ENCODE measurements around the gene KRTAP20-1.

KRTAP20-1 gene
- total RNA-seq, result 0 to 0.11 (median 0) reads per million in 17 experiments

- DNase-seq, result no peak
Measured at GRCh38 chr21:30616125-30616524, at the start of gene KRTAP20-1. KRTAP20-1 (plus strand) TSS chr21:30616425; CDS start chr21:30616455, 30 bp downstream.

- no peak for DNase-seq
Measured at GRCh38 chr21:30567617-30568016, 48.6 kb upstream of the KRTAP20-1 start.

- no peak for DNase-seq
Measured at GRCh38 chr21:30577766-30578165, 38.5 kb upstream of the KRTAP20-1 start.

GRCh38 chr21:30579346-30579745 is 36.9 kb upstream of the KRTAP20-1 start:
- no peak for DNase-seq

- DNase-seq, result no peak
Measured at GRCh38 chr21:30580132-30580531, 36.1 kb upstream of the KRTAP20-1 start.

GRCh38 chr21:30582870-30583269 is 33.4 kb upstream of the KRTAP20-1 start:
- DNase-seq, result no peak

- no peak for DNase-seq
Measured at GRCh38 chr21:30590297-30590696, 25.9 kb upstream of the KRTAP20-1 start, which contains the start of gene KRTAP22-2. KRTAP22-2 (minus strand) TSS chr21:30590397.

- DNase-seq, result no peak
Measured at GRCh38 chr21:30592140-30592539, 24.1 kb upstream of the KRTAP20-1 start, which contains the start of gene KRTAP6-3. KRTAP6-3 (plus strand) TSS chr21:30592440; CDS start chr21:30592446, 6 bp downstream.

GRCh38 chr21:30598802-30599201 is 17.4 kb upstream of the KRTAP20-1 start, which contains the start of gene KRTAP6-2:
KRTAP6-2 (minus strand) TSS chr21:30598902; CDS start chr21:30598874, 28 bp downstream.
- no peak for DNase-seq

- no peak for DNase-seq
Measured at GRCh38 chr21:30600787-30601186, 15.4 kb upstream of the KRTAP20-1 start, which contains the start of gene KRTAP22-1. KRTAP22-1 (plus strand) TSS chr21:30601087.

- DNase-seq, result no peak
Measured at GRCh38 chr21:30605968-30606367, 10.3 kb upstream of the KRTAP20-1 start.

GRCh38 chr21:30612132-30612531 is 4.1 kb upstream of the KRTAP20-1 start:
- DNase-seq, result no peak

GRCh38 chr21:30613836-30614235 is 2.4 kb upstream of the KRTAP20-1 start, which contains the start of gene KRTAP6-1:
KRTAP6-1 (minus strand) TSS chr21:30613930; CDS start chr21:30613904, 26 bp downstream.
- DNase-seq, result no peak

- DNase-seq, result no peak
Measured at GRCh38 chr21:30615199-30615598, 1.0 kb upstream of the KRTAP20-1 start.

- DNase-seq, result no peak
Measured at GRCh38 chr21:30620080-30620479, 3.9 kb downstream of the KRTAP20-1 start.

GRCh38 chr21:30620522-30620921 is 4.3 kb downstream of the KRTAP20-1 start, which contains the start of gene KRTAP20-4:
KRTAP20-4 (plus strand) TSS chr21:30620627.
- DNase-seq, result no peak

GRCh38 chr21:30623362-30623761 is 7.1 kb downstream of the KRTAP20-1 start:
- no peak for DNase-seq

- DNase-seq, result no peak
Measured at GRCh38 chr21:30625449-30626165, 9.4 kb downstream of the KRTAP20-1 start.

GRCh38 chr21:30628109-30628508 is 11.9 kb downstream of the KRTAP20-1 start:
- DNase-seq, result no peak

GRCh38 chr21:30629200-30629599 is 13.0 kb downstream of the KRTAP20-1 start:
- DNase-seq, result no peak

- no peak for DNase-seq
Measured at GRCh38 chr21:30634906-30635305, 18.7 kb downstream of the KRTAP20-1 start, which contains the start of gene KRTAP20-2. KRTAP20-2 (plus strand) TSS chr21:30635206; CDS start chr21:30635264, 58 bp downstream.

GRCh38 chr21:30638686-30639085 is 22.5 kb downstream of the KRTAP20-1 start:
- no peak for DNase-seq

GRCh38 chr21:30642564-30642963 is 26.3 kb downstream of the KRTAP20-1 start, which contains the start of gene KRTAP20-3:
KRTAP20-3 (plus strand) TSS chr21:30642864.
- no peak for DNase-seq

- DNase-seq, result no peak
Measured at GRCh38 chr21:30646904-30647414, 30.7 kb downstream of the KRTAP20-1 start.

Data from suppressor macrophage (primary cell).